ENCODE results near the gene PPP1R8.
"Not testable (repeated sequence)": the region's sequence is repeated elsewhere in the genome, so short reads cannot be mapped to it uniquely, and the experiment has no call there.

GRCh38 chr1:27829339-27829960, 1.1 kb upstream of the PPP1R8 start:
- TF ChIP-seq CTCF, POLR2A, POLR2AphosphoS5, EP300 (IDR thresholded peaks at IDR 0.05): not testable (repeated sequence)
